HAP-1 (cell line): ENCODE results near the gene JMJD8.

Experiments
- DNase-seq, 2 experiments: peaks; one replicate each; pipeline ENCODE4 v3.0.0-alpha.2; 2016 to 2020; ENCODE audit warnings: low spot score in 2 of 2
- H3K27me3 ChIP-seq: fragments of 250-450 bp; sonication (Bioruptor Pico); 2 replicates; pipeline ENCODE4 v1.5.1; 2020; ENCODE audit warnings: low read depth, mild to moderate bottlenecking, moderate library complexity
- H3K36me3 ChIP-seq: fragments of 250-450 bp; sonication (Bioruptor Pico); replicated peaks from 2 replicates; pipeline ENCODE4 v1.5.1; 2020; ENCODE audit warnings: mild to moderate bottlenecking
- H3K4me1 ChIP-seq: fragments of 250-450 bp; sonication (Bioruptor Pico); 2 replicates; pipeline ENCODE4 v1.5.1; 2020; ENCODE audit warnings: mild to moderate bottlenecking
- H3K4me3 ChIP-seq: fragments of 250-450 bp; sonication (Bioruptor Pico); 2 replicates; pipeline ENCODE4 v1.5.1; 2020; ENCODE audit warnings: mild to moderate bottlenecking, moderate library complexity
- H3K9me3 ChIP-seq: fragments of 250-450 bp; sonication (Bioruptor Pico); 2 replicates; pipeline ENCODE4 v1.5.1; 2020; ENCODE audit warnings: mild to moderate bottlenecking, moderate library complexity
- in situ Hi-C: fragments of 300-500 bp; cut with MboI; formaldehyde crosslinking; loops from 3 replicates; pipeline ENCODE4 v1.14.3; 2020; ENCODE audit warnings: low sequenced_read_pairs, inconsistent platforms, mixed read lengths

Gene JMJD8

GRCh38 chr16:649631-650030, 34.5 kb downstream of the JMJD8 start:
- H3K36me3 ChIP-seq = peaks cover 21% of the 10 kb centered on the region
- H3K9me3 ChIP-seq = no peaks in the 10 kb centered on the region
- H3K4me3 ChIP-seq = peak overlapping the region; percentile 47
- peaks cover 13% of the 10 kb centered on the region for H3K4me1 ChIP-seq
- DNase-seq = peak in 1 of 2 experiments; percentile 45
- in situ Hi-C loops = no loop called here
- H3K27me3 ChIP-seq = no peaks in the 10 kb centered on the region

- H3K9me3 ChIP-seq = no peaks in the 10 kb centered on the region
- in situ Hi-C loops = no loop called here
Observed at GRCh38 chr16:648781-649589, 35.1 kb downstream of the JMJD8 start, which contains the start of gene WDR90. TSS of gene WDR90 (plus strand) at chr16:649365. CDS start at chr16:649417, 52 bp downstream.

GRCh38 chr16:648071-648780, 35.9 kb downstream of the JMJD8 start:
- H3K4me3 ChIP-seq = peak overlapping the region; percentile 47
- no peaks in the 10 kb centered on the region for H3K9me3 ChIP-seq
- H3K36me3 ChIP-seq = peaks cover 24% of the 10 kb centered on the region
- DNase-seq = peak in 1 of 2 experiments; percentile 66
- in situ Hi-C loops = no loop called here
- peaks cover 13% of the 10 kb centered on the region for H3K4me1 ChIP-seq
- no peaks in the 10 kb centered on the region for H3K27me3 ChIP-seq

More at GRCh38 chr16:648781-649589, 35.1 kb downstream of the JMJD8 start, which contains the start of gene WDR90:
- Histone ChIP-seq H3K4me1 (peaks cover 13% of the 10 kb centered on the region), H3K36me3 (peaks cover 25% of the 10 kb centered on the region), H3K27me3 (no peaks in the 10 kb centered on the region), H3K4me3 (peak within 1 kb of the TSS; percentile 47)
- peak; percentile 88 to 96 for DNase-seq

GRCh38 chr16:647173-647902, 36.8 kb downstream of the JMJD8 start:
- no peaks in the 10 kb centered on the region for H3K9me3 ChIP-seq
- in situ Hi-C loops = no loop called here
- H3K4me3 ChIP-seq = no peak overlapping the region
- H3K4me1 ChIP-seq = peaks cover 18% of the 10 kb centered on the region
- no peak for DNase-seq
- peaks cover 15% of the 10 kb centered on the region for H3K36me3 ChIP-seq
- no peaks in the 10 kb centered on the region for H3K27me3 ChIP-seq

GRCh38 chr16:646679-647172, 37.4 kb downstream of the JMJD8 start:
- Histone ChIP-seq H3K9me3 (no peaks in the 10 kb centered on the region), H3K27me3 (no peaks in the 10 kb centered on the region), H3K36me3 (peaks cover 14% of the 10 kb centered on the region), H3K4me3 (no peak overlapping the region), H3K4me1 (peaks cover 18% of the 10 kb centered on the region)
- in situ Hi-C loops = no loop called here
- no peak for DNase-seq

- H3K4me1 ChIP-seq = peaks cover 18% of the 10 kb centered on the region
- H3K36me3 ChIP-seq = peaks cover 14% of the 10 kb centered on the region
Observed at GRCh38 chr16:645852-646678, 38.1 kb downstream of the JMJD8 start.

GRCh38 chr16:644556-644955, 39.6 kb downstream of the JMJD8 start:
- Histone ChIP-seq H3K36me3 (peaks cover 14% of the 10 kb centered on the region; the same call in 1 of the 2 replicates), H3K4me3 (no peak overlapping the region), H3K27me3 (no peaks in the 10 kb centered on the region), H3K9me3 (no peaks in the 10 kb centered on the region), H3K4me1 (peaks cover 12% of the 10 kb centered on the region)
- in situ Hi-C loops = no loop called here
- no peak for DNase-seq

More at GRCh38 chr16:645852-646678, 38.1 kb downstream of the JMJD8 start:
- Histone ChIP-seq H3K27me3 (no peaks in the 10 kb centered on the region), H3K4me3 (no peak overlapping the region), H3K9me3 (no peaks in the 10 kb centered on the region)
- no peak for DNase-seq
- in situ Hi-C loops = no loop called here

GRCh38 chr16:643050-643368, 41.1 kb downstream of the JMJD8 start:
- no peak for DNase-seq
- peak overlapping the region; percentile 57 for H3K4me3 ChIP-seq
- H3K4me1 ChIP-seq = peaks cover 5% of the 10 kb centered on the region
- H3K27me3 ChIP-seq = no peaks in the 10 kb centered on the region
- in situ Hi-C loops = no loop called here
- H3K9me3 ChIP-seq = no peaks in the 10 kb centered on the region
- H3K36me3 ChIP-seq = peaks cover 14% of the 10 kb centered on the region; the same call in 1 of the 2 replicates

DNA sequence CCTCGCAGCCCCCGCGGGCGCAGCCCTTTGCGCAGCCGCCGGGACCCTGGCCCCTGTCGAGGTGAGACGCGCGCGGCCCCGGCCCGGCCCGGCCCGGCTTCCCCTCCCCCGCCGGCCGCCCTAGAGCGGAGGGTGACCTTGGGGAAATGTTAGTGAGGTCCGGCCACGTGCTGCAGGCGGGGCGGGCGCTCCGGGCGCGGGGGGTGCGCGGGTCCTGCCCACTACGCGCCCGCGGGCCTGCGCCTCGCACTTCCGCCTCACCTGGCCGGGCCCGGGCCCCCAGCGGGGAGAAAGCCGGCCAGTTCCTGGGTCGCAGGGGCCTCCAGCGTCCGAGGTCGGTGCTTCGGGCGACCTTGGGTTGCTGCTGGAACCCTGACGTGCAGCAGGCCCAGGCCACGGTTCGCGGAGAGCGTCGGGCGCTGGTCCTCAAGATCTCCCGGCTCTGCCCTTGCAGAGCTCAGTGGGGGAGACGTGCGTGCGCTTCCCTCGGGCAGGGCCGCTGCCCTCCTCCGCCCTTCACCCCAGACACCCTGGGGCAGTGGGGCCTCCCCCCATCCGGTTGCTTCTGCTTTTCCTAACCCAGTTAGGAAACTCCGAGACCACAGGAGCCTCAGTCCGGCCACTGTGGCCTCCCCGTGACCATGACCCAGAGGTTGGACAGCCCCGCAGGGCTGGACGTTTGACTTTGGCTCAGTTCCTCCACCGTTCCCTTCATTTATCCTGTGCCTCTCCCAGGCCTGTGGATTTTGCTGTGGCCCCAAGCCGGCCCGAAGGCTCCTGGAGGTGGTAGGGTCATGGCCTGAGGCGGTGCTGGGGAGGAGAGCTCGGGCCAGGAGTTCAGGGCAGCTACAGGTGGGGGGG, 41.7 kb downstream of the JMJD8 start:
- in situ Hi-C loops = no loop called here
- Histone ChIP-seq H3K9me3 (no peaks in the 10 kb centered on the region), H3K27me3 (no peaks in the 10 kb centered on the region), H3K4me3 (peak overlapping the region; percentile 57), H3K36me3 (peaks cover 14% of the 10 kb centered on the region; the same call in 1 of the 2 replicates), H3K4me1 (peaks cover 7% of the 10 kb centered on the region)
- DNase-seq = peak; percentile 35 to 66

DNA sequence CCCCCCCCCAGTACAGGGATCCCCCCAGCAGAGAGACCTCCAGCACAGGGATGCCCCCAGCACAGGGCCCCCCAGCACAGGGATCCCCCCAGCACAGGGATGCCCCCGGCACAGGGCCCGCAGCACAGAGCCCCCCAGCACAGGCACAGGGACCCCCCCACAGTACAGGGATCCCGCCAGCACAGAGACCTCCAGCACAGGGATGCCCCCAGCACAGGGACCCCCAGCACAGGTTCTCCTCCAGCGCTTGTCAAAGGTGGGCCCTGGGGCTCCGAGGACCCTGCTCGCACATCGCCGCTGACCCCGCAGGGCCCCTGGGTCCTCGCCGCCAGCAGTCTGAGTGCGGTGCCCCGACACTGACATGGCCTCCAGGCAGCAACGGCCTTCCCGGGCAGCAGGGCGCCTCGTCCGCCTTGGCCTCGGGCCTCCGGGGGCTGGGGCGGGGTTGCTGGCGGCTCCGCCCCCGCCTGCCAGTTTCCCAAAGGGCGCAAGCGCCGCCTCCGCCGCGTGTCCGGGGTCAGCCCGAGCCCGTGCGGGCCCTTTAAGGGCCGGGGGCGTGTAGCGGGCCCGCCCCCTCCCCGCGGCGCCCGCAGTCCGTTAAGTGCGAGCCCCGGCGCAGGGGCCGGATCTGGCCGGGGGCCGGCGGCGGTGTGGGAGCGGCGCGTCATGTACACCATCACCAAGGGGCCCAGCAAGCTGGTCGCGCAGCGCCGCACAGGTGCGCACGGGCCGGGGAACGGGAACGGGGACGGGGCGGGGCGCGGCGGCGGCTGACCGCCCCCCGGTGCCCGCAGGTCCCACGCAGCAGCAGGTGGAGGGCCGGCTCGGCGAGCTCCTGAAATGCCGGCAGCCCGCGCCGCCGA, 42.6 kb downstream of the JMJD8 start, which contains the start of gene MCRIP2:
Gene MCRIP2, plus strand, starts transcription at position 503 of the 863 bp plus-strand sequence. Its CDS starts 164 bp downstream, at position 667.
- H3K36me3 ChIP-seq = peaks cover 14% of the 10 kb centered on the region; the same call in 1 of the 2 replicates
- peak; percentile 82 to 93 for DNase-seq
- H3K4me3 ChIP-seq = peak within 1 kb of the TSS; percentile 57
- peaks cover 9% of the 10 kb centered on the region for H3K4me1 ChIP-seq
- no peaks in the 10 kb centered on the region for H3K9me3 ChIP-seq
- in situ Hi-C loops = no loop called here
- no peaks in the 10 kb centered on the region for H3K27me3 ChIP-seq

DNA sequence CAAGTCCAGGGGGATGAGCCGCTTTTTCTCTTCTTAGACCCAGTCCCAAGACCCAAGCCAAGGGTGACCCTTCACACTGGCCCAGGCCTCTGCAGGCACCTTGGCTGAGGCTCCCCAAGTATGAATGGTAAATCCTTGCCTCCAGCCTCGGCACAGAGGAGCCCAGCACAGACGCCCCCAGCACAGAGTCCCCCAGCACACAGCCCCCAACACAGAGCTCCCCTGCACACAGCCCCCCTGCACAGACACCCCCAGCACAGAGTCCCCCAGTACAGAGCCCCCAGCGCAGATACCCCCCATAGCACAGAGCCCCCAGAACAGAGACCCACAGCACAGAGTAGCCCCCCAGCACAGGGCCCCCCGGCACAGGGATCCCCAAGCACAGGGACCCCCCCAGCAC, 43.5 kb downstream of the JMJD8 start:
- no peak for DNase-seq
- H3K4me1 ChIP-seq = peaks cover 9% of the 10 kb centered on the region
- no peak overlapping the region for H3K4me3 ChIP-seq
- in situ Hi-C loops = no loop called here
- peaks cover 18% of the 10 kb centered on the region for H3K36me3 ChIP-seq
- no peaks in the 10 kb centered on the region for H3K27me3 ChIP-seq
- H3K9me3 ChIP-seq = no peaks in the 10 kb centered on the region
